HG02798 (cell line): ENCODE measurements around the gene FILIP1L.

ENCODE experiments used
- ATAC-seq: cut with Tn5 transposase; IDR thresholded peaks from one replicate; pipeline ENCODE4 v1.9.1; 2021; ENCODE audit warnings: mild to moderate bottlenecking; ENCODE audit not compliant: unreplicated experiment, poor library complexity

FILIP1L gene

DNA sequence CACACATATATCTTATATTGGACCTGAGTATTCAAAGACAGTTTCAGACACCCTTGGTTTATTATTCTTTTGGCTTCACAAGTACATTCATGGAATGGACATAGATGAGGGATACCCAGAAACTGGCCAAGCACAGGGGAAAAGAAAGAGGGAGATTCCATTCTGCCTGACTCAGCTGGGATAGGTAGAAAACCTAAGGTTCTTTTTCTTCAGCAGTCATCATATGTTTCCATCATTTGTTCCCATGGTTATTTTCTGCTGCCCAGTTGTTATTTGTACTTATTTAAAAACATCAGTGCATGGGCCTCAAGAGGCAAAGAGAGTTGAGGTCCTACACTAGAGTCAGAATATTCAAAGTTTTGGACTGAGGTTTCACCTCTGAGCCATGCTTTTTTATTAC, 91.8 kb downstream of the FILIP1L start:
- ATAC-seq: no peak

DNA sequence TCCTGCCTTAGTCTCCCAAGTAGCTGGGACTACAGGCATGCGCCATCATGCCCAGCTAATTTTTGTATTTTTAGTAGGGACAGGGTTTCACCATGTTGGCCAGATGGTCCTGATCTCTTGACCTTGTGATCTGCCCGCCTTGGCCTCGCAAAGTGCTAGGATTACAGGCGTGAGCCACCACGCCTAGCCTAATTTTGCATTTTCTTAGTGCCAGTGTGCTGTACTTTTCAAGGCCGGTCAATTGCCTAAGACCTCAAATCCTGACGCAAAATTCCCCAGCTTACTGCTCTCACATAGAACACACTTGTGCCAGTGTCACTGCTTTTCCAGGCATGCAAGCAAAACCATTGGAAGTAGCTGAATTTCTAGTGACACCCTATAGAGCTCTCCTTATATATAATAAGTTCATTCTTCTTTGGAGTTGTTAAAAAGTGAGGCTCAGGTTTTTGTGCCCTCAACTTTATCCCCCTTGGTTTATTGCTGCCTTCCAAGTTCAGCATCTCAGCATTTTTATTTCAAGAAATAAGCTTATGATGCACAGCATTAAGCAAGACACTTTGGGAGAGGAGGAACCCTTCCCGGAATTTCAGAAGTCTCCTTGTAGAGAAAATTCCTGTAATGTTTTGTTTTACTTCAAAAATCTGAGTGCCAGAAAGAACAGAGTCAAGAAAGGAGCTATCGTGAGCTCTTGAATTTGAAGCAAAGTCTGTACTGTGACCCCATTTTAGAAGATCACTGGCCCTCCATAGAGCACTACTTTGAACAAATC, 93.2 kb downstream of the FILIP1L start:
- no peak for ATAC-seq

- ATAC-seq: no peak
Measured at GRCh38 chr3:100019719-100020118, 94.6 kb downstream of the FILIP1L start.

- ATAC-seq: no peak
Measured at GRCh38 chr3:100018806-100019205, 95.5 kb downstream of the FILIP1L start.

DNA sequence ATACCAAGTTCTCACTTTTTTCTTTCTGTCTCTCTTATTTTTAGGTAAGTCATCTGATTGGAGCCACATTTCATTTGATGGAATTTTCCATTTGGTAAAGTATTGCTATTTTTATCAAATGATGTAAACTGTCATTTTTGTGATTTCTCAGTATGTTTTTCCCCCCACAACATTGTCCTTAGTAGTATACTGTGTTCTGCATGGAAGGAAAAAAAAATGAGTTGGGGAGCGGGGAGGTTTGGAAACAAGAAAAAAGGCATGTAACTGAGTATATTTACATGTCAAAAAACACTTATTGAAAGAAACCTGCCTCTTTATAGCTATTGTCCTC, 104.2 kb downstream of the FILIP1L start:
- no peak for ATAC-seq

DNA sequence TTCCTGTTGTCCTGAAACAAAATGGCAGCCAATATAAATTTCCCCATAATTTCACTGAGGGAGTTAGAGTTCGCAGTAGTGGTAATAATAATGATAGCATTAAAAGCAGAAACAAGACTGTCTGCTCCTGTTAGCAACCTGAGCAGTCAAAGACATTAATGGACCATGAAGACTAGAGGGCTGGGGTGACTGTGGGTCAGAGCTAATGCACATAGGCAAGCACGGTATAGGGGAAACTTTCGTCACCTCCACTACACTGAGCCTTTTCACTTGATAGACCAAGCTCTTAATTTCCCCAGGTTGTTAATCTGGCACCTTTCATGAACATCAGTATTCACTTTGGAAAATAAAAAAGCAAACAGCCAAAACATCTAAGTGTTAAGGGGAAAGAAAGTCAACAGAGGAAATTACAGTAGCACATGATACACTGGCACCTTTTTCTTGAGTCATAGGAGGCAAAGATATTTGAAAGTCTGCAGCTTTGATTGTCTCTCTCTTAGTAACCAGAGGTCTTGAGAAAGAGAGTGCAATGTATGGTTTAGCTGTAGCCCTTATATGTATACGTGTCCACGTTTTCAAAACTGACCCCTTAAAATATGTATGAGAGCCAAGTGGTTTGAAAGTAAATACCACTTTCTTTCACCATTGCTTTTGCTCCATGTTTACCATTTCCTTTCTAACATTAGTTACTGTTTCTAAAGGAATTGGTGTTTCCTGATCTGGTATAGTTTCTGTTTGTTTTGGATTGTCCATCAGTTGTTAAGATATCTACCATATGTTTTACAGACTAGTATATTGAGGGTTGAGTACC, 104.8 kb downstream of the FILIP1L start:
- ATAC-seq: no peak

DNA sequence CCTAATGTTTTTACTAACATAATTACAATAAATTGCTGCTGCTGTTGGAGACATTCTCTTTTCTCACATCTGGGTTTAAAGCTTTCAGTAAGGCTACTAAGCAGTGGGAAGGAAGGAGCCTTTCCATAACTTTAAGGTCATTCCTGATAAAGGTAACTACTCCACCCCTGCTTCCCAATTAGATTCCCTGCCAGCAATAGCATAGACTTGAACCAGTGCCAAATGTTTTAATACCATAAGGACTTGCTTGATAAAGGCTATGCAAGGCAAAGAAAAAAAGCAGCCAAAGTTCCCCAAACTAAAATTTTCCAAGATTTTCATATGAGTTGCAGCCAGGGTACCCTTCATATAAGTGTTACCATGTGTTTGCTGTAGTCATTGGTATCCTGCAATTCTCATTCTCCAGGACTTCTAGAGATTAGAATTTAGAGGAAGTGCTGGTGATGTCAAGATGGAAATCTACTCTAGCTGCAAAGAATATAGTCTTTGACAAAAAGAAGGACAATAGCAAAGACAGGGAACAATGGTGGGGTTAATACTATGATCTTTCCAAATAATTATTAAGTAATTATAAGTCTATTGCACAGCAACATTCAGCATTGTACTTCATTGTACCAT, 106.1 kb downstream of the FILIP1L start:
- ATAC-seq: no peak

- ATAC-seq: no peak
Measured at GRCh38 chr3:100007313-100007712, 107.0 kb downstream of the FILIP1L start.

DNA sequence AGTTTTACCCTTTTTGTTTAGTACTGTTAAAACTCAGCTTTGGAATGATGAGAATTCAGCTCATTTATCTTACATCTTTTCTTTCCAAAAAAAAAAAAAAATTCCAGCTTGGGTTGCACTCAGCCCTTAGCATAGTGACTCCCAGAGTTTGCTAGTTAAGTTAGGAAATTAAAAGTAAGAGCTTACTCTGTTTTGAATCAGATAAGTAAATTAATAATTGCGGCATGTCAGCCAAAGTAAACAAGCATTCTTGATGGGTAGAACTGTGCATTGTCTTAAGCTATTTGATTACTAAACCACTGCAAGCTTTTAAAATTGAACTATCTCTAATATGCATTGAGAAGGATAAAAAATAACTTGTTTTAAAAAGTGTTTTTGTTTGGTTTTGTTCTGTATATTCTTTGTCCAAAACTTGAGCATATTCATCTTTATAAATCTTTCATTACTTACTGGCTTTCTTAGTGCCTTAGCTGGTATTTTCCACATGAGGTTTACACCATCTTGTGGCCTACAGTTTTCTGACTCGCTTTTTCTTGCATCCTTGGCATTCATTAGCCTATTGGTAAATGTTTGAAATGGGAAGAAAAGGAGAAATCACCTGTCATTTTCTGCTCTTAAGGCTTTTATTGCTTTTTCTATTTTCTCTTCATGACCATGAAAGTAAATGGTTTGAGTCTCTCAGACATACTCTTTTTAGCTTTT, 107.6 kb downstream of the FILIP1L start:
- no peak for ATAC-seq

DNA sequence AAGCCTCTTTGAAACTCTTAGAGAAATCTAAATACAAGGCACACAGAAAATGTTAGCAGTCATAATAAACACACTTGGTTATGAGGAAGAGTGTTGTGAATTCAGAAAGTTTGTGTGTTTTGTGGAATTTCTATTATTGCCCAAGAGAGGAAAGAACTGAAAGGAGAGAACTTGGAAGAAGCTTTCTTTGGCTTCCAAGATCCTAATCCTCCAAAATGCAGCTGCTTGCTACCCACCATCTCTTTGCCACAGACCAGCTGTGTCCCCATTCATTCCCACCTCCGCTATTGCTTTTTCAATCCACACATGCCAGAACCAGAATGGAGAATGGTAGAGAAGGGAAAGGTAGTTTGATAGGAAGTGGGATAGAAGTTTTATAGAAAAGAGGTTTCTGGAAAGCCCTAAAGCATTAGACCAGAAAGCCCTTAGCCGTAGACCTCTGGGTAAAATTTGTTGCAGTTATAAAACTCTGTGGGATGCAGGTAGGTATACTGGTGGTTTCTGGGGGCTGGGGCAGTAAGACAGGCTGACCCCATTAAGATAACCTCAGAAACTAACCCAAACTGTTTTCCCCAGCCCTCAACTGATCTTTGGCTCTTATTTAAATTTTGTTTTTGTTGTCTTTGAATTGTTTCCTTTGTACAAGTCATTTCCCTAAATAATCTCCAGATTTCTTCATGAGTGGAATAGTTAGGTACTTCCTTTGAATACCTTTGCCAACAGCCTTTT, 108.5 kb downstream of the FILIP1L start:
- ATAC-seq: no peak

- ATAC-seq: no peak
Measured at GRCh38 chr3:100004931-100005330, 109.4 kb downstream of the FILIP1L start.

- no peak for ATAC-seq
Measured at GRCh38 chr3:100003609-100004503, 110.4 kb downstream of the FILIP1L start.

- ATAC-seq: no peak
Measured at GRCh38 chr3:100002599-100003350, 111.5 kb downstream of the FILIP1L start.

DNA sequence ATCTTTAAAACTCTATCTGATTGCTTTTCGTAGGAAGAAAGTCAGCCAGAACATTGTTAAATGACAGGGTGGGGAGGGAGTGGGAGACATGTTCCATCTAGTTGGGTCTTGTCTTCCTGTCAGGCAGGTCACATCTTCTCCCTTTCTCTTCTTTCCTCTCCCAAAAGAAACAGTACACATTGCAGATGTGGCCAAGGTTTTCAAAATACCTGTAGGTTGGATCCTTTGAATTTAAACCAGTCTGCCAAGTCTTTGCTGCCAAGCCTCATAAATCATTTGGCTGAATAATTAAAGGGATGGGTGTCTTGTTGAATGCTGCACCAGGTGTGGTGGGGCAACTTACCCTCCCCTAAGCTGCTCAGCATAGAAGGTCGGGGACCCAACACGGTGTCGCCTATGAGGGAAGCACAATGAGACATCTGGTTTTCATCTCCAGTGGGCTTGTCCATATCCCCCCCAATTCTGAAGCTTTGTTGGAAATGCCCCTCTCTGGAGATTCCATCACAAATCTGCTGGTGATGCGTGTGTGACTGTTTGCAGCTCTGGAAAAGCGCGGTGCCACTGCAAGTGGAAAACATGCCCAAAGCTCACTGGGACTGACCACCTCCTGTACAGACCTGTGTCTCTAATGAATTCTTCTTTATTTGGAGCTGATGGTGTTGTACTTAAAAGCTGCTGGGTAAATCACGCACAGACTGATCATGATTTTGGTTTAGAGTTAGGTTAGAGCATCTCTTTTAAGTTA, 112.6 kb downstream of the FILIP1L start:
- ATAC-seq: no peak

- no peak for ATAC-seq
Measured at GRCh38 chr3:100001083-100001482, 113.2 kb downstream of the FILIP1L start.

DNA sequence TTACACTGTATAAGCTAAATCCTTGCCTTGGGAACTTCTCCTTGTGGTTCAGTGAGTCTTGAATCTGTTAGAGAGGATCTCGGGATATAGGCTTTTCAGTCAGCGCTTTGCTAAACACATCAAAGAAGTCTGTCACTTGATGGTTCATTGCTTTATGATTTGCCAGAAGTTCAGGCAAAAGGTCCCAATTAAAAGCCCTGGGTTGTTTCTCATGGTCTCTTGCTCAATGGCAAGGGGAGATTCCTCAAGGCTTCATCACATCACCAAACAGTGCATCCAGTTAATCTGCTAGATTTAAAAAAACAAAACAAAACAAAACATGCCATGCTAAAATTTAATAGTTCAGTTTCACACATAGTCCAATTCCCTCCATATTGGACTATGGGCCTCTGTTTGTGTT, 114.8 kb downstream of the FILIP1L start:
- no peak for ATAC-seq

GRCh38 chr3:99997293-99997692, 117.0 kb downstream of the FILIP1L start:
- no peak for ATAC-seq

DNA sequence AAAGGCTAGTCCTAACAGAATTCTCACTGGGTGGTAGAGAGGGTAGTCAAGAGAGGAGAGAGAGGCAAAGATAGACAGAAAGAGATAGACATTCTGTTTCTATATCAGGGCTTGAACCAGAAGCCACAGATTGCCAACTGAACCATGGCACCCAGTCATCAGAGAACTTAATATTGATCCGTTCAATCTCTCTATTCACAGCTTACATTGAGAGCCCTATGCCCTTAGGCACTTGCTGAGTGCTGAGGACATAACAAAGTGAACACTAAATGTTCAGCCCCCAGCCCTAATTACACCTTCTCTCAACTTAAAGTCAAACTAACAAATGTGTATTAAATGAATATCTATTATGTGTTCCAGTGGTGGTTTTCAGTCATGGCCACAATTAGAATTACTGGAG, 124.1 kb downstream of the FILIP1L start:
- ATAC-seq: no peak
